Nephron progenitor cell (in vitro differentiated cells): Measurements from ENCODE around the gene WFIKKN1.

Experiments used
- DNase-seq: peaks from one replicate; pipeline ENCODE4 v3.0.0; 2021
- H3K27ac Mint-ChIP-seq: 2 replicates; pipeline ENCODE4 v1.8.0; 2021; ENCODE audit warnings: mild to moderate bottlenecking, moderate library complexity, mixed read lengths
- H3K27me3 Mint-ChIP-seq: 2 replicates; pipeline ENCODE4 v1.8.0; 2021; ENCODE audit warnings: mild to moderate bottlenecking, low read depth, mixed read lengths; ENCODE audit not compliant: poor library complexity
- H3K36me3 Mint-ChIP-seq: 2 replicates; pipeline ENCODE4 v1.8.0; 2021; ENCODE audit warnings: low read depth, mixed read lengths
- H3K4me1 Mint-ChIP-seq: 2 replicates; pipeline ENCODE4 v1.8.0; 2021; ENCODE audit warnings: mixed read lengths
- H3K4me3 Mint-ChIP-seq: 2 replicates; pipeline ENCODE4 v1.8.0; 2021; ENCODE audit warnings: mild to moderate bottlenecking, moderate library complexity, mixed read lengths
- H3K9me3 Mint-ChIP-seq: 2 replicates; pipeline ENCODE4 v1.8.0; 2021; ENCODE audit warnings: mild to moderate bottlenecking, moderate library complexity, mixed read lengths
- CTCF ChIP-seq: fragments of 200-600 bp; sonication (generic); IDR thresholded peaks from 2 replicates; pipeline ENCODE4 v1.5.0; 2021; ENCODE audit warnings: antibody characterized with exemption

WFIKKN1 gene

GRCh38 chr16:635573-636205 lies 4.9 kb downstream of the WFIKKN1 start:
- Mint-ChIP-seq H3K27ac (no peak overlapping the region), H3K4me1 (peaks cover 45% of the 10 kb centered on the region), H3K36me3 (no peaks in the 10 kb centered on the region), H3K4me3 (peak overlapping the region; percentile 93), H3K27me3 (peaks cover 6% of the 10 kb centered on the region), H3K9me3 (no peaks in the 10 kb centered on the region)
- no peak for TF ChIP-seq CTCF
- DNase-seq, result no peak

- TF ChIP-seq CTCF, result no peak
- no peaks in the 10 kb centered on the region for H3K36me3 Mint-ChIP-seq
- DNase-seq, result peak; percentile 92
- peak within 1 kb of the TSS; percentile 99 for H3K27ac Mint-ChIP-seq
- H3K4me3 Mint-ChIP-seq, result peak within 1 kb of the TSS; percentile 93
- H3K27me3 Mint-ChIP-seq, result peaks cover 6% of the 10 kb centered on the region
- H3K4me1 Mint-ChIP-seq, result peaks cover 46% of the 10 kb centered on the region
- no peaks in the 10 kb centered on the region for H3K9me3 Mint-ChIP-seq
These were observed 5.7 kb downstream of the WFIKKN1 start, which contains the start of gene METTL26 for GRCh38 chr16:636206-637080. Gene METTL26 (minus strand): TSS chr16:636305. CDS start chr16:636290, 15 bp downstream.

GRCh38 chr16:637081-638018 lies 6.6 kb downstream of the WFIKKN1 start:
- Mint-ChIP-seq H3K36me3 (no peaks in the 10 kb centered on the region), H3K4me3 (peak overlapping the region; percentile 93), H3K4me1 (peaks cover 46% of the 10 kb centered on the region), H3K27me3 (peaks cover 6% of the 10 kb centered on the region), H3K9me3 (no peaks in the 10 kb centered on the region), H3K27ac (peak overlapping the region; percentile 61)
- no peak for TF ChIP-seq CTCF
- peak; percentile 96 for DNase-seq

GRCh38 chr16:638034-638543 lies 7.3 kb downstream of the WFIKKN1 start:
- no peak for TF ChIP-seq CTCF
- no peak for DNase-seq
- Mint-ChIP-seq H3K9me3 (no peaks in the 10 kb centered on the region), H3K27ac (peak overlapping the region; percentile 75), H3K36me3 (no peaks in the 10 kb centered on the region), H3K4me1 (peaks cover 46% of the 10 kb centered on the region), H3K27me3 (peaks cover 11% of the 10 kb centered on the region), H3K4me3 (peak overlapping the region; percentile 64)

- peaks cover 19% of the 10 kb centered on the region for H3K27me3 Mint-ChIP-seq
- no peak for TF ChIP-seq CTCF
- peak overlapping the region; percentile 50 for H3K4me3 Mint-ChIP-seq
- no peaks in the 10 kb centered on the region for H3K36me3 Mint-ChIP-seq
- H3K4me1 Mint-ChIP-seq, result peaks cover 49% of the 10 kb centered on the region
- H3K9me3 Mint-ChIP-seq, result no peaks in the 10 kb centered on the region
- peak overlapping the region; percentile 36 for H3K27ac Mint-ChIP-seq
- no peak for DNase-seq
These were observed 8.1 kb downstream of the WFIKKN1 start for GRCh38 chr16:638836-639235.
